ENCODE results near the gene ZNF576.
A peak's percentile ranks its signal among the peaks of the same experiment; 100 is the strongest.
"Not testable (repeated sequence)": the region's sequence is repeated elsewhere in the genome, so short reads cannot be mapped to it uniquely, and the experiment has no call there.

The ZNF576 gene

GRCh38 chr19:43599635-43600295 is 3.4 kb downstream of the ZNF576 start:
- DNase-seq (ENCODE audit: low spot score), result no peak

DNA sequence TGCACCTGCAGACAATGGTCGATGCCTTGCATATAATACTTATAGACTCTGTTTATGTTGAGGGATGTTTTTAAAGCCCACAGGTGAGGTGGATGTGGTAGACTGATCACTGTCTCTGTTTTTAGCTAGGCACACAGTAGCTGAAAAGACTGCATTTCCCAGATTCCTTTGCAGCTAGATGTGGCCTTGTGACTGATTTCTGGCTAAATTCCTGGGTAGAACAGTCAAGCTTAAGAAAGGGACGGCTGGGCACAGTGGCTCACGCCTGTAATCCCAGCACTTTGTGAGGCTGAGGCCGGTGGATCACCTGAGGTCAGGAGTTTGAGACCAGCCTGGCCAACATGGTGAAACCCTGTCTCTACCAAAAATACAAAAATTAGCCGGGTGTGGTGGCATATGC is 3.9 kb downstream of the ZNF576 start:
- not testable (repeated sequence) for DNase-seq (ENCODE audit: low spot score)

GRCh38 chr19:43605875-43606568 is 9.6 kb downstream of the ZNF576 start:
- no peak for DNase-seq (ENCODE audit: low spot score)

DNA sequence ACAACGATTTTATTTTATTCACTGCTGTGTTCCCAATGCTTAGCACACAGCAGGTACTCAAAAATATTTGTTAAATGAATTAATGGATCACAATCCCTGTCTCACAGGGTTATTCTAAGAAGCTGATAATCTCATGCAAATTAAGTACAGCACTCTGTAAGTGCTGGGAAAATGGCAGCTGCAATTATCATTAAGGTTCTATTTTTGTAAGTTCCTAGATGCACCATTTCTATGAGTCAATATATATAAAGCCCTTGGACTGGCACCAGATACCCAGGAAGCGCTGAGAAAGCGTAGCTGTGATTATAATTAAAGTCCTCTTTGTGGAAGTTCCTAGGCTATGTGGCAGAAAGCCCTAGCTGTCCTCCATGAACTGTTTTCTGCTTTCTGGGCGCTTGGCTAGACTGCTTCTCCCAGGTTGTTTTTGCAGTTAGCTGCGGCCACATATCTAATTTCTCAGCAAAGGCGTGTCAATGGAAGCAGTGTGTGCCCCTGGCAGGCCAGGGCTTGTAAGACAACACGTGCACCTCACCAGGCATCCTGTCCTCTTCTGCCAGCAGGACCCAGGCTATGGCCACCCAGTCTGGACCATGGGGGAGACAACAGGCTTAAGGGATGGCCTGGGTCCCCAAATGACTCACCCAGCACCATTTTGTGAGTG is 10.3 kb downstream of the ZNF576 start:
- DNase-seq (ENCODE audit: low spot score), result no peak

GRCh38 chr19:43607238-43608205 is 11.1 kb downstream of the ZNF576 start:
- DNase-seq (ENCODE audit: low spot score), result no peak

DNA sequence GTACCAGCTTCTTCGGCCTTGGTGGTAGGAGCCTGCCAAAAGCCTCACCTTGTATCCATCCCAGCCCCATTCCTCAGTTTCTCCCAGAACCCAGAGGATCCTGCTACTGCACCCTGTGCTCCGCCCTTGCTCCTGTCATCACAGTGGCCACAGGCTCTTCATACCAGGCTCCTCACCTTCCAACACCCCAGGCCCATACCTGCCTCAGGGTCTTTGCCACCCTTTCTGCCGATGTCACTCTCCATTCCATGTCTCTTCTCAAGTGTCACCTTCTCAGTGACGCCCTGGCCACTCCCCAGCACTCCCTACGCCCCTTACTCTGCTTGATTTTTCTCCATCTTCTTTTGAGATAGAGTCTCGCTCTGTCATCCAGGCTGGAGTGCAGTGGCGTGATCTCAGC is 13.5 kb downstream of the ZNF576 start:
- DNase-seq (ENCODE audit: low spot score), result no peak

GRCh38 chr19:43610493-43610892 is 14.1 kb downstream of the ZNF576 start:
- DNase-seq (ENCODE audit: low spot score), result no peak

- DNase-seq (ENCODE audit: low spot score), result no peak
Measured at GRCh38 chr19:43611788-43612187, 15.4 kb downstream of the ZNF576 start, which contains the start of gene SRRM5. Gene SRRM5 (plus strand): TSS chr19:43612088. CDS start chr19:43612122, 34 bp downstream.

DNA sequence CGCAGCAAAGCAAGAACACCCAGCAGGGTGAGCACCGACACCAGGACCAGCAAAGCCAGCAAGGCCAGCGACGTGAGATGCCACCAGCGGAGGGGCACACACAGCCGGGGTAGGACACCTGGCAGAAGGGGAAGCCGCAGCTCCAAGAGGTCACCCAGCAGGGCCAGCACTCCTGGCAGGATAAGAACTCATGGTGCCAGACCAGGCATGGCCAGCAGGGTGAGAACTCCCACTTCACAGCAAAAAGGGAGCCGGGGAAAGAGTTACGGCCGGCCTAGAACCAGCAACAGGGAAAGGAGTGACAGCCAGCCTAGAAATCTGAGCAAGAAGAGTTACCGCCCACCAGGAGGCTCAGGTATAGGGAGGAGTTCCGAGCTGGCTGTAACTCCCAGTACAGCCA is 16.0 kb downstream of the ZNF576 start:
- DNase-seq (ENCODE audit: low spot score), result no peak

DNA sequence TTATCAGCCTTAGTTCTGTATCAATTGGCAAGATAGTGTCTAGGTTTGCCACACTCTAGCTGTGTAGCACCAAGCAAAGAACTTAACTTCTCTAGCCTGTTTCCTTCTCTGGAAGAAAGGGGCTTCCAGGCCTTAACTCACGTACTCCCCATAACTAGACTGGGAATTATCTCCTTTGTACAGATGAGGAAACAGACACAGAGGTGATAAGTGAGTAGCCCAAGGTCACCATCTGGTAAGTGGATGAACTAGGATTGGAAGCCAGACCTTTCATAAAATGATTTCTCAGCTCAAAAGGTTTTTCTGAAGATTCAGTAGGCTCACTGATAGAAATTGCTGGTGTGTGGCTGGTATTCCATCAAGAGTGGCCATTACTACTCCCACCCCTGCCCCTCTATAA is 19.9 kb downstream of the ZNF576 start:
- no peak for DNase-seq (ENCODE audit: low spot score)

GRCh38 chr19:43616954-43617353 is 20.6 kb downstream of the ZNF576 start:
- DNase-seq (ENCODE audit: low spot score), result no peak

GRCh38 chr19:43618921-43619261 is 22.5 kb downstream of the ZNF576 start:
- DNase-seq (ENCODE audit: low spot score), result no peak

DNA sequence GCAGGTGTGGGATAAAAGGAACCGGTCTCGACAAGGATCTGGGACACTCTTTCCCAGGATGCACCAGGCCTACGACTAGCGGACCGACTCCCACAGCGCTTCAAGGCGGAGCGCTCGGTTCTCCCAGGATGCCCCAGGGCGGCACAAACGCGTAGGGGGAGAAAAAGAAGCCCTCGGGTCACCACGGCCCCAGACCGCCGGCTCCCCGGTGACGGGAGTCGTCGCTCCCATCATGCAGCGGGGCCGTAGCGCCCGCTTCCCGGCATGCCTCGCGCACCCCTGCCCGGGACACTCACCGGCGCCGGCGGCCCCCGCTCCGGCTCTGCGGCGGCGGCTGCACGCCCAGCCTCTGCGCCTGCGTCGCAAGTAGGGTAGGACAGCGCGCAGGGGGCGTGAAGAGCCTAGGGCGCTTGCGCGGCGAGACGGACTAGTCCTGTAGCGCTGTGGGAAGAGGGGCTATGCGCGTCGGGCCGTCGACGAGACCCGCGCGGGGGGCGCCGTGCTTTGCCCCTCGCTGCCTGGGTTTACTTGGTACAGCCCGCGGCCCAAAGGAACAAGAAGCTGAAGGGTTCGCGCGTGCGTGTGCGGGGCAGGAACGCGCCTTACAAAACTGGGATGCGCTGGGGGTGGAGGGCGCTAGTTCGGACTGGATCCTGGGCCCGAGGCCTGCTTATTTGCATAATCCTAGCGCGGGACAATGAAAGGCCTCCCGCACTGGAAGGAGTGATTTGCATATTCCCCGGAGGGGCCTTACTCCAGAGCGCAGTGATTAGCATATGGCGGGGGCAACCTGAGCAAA is 23.1 kb downstream of the ZNF576 start, which contains the start of gene ZNF428:
Gene ZNF428, minus strand, starts transcription at position 368 of the 799 bp plus-strand sequence. CDS start 5,325 bp downstream, outside the sequence.
- peak; percentile 97 for DNase-seq (ENCODE audit: low spot score)

DNA sequence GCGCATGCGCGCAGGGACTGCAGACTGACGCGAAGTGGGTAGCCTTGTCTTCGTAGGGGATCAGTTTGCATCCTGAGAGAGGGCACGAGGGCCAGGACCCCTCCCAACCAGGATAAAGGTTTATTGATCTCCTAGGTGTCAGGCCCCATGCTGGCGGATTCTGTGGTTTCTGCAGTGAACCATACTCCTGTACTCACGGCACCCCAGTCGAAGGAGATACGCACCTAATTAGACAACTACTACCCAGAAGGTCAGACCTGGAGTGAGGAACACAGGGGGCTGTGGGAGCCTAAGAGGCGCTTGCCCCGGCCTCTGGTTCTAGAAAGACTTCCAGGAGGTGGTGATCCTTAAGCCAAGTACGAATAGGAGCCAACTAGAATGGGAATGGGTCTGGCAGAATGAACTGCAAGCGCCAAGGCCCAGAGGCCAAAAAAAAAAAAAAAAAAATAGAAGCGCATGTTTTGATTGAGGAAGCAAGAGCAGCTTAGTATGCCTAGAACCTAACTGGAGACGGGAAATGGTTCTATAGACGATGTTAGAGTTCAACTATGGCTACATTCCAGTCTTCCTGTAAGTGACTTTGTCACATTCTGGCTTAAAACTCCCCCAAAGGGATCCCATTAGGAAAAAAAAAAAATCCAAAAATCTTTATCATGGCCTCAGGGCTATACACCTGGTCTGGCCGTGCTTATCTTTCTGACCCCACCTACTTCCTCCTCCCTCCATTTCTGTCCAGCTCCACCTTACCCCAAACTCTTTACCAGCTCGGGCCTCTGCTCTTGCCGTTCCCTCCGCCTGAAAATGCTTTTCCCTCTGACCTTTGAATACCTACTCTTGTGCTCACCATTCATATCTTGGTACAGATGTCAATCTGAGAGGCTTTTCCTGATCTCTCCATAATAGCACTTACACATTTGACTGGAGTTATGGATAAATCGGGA is 23.9 kb downstream of the ZNF576 start:
- DNase-seq (ENCODE audit: low spot score), result no peak

GRCh38 chr19:43622070-43622469 is 25.7 kb downstream of the ZNF576 start:
- no peak for DNase-seq (ENCODE audit: low spot score)

DNA sequence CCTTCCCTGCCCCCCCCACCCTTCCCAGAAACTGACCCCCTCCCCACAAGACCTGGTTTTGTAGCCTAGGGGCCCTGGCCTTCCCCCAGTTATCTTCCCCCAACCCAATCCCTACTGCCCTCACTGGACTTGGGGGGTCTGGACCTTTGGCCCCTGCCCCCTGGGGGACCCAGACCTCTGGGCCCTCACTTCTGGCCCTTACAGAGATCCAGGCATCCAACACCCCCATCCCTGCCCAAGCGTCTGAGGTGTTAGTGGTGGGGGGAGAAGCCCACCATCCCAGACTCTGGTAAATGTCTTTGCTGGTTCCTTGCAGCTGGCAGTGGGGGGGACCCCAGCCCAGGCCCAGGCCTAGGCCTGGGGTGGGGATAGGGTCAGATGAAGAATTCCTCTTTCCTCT is 26.6 kb downstream of the ZNF576 start:
- DNase-seq (ENCODE audit: low spot score), result no peak

DNA sequence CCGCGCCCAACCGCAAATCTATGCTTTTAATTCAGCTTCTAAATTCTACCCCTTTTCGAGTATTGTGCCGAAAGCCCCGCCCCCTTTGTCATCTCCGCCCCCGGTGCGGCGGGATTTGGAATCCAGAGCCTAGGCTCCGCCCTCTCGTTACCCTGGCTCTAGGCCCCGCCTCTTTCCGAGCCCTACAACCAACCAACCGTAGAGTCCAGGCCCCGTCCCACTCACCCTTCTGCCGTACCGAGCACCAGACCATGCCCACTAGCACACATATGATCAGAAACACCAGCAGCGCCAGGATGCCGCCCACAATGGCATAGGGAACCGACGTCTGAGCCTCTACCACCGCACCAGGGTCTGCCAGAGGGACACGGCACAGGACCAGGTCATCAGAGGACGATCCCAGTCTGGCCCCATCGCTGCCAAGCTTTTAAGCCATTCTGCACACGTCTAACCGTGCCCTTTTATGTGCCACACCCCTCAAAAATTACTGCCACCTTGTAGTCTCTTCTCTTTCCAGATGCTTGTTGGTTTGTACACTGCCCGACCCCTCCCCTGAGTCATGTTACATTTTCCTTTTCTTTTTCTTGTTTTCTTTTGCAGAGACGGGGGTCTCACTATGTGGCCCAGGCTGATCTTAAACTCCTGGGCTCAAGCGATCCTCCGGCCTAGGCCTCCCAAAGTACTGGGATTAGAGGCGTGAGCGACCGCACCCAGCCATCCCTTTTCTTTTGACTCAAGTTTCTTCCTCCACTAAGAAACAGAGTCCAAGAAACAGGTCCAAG is 27.7 kb downstream of the ZNF576 start:
- DNase-seq (ENCODE audit: low spot score), result no peak

DNA sequence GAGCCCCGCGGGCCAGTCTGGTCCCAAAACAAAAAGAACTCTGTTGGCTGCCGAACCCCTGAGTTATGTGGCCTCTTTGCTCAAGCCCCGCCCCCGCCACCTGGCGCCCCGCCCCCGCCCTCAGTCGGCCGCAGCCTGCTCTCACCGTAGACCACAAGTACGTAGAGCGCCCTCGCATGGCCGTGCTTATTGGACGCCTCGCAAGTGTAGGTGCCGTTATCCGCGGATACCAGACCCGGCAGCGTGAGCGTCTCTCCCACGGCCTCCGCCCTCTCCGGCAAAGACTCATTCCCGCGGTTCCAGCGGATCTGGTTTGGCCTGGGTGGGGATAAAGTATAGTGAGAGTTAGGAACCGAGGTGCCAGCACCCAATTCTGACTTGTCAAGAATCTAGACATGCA is 28.5 kb downstream of the ZNF576 start:
- DNase-seq (ENCODE audit: low spot score), result no peak

DNA sequence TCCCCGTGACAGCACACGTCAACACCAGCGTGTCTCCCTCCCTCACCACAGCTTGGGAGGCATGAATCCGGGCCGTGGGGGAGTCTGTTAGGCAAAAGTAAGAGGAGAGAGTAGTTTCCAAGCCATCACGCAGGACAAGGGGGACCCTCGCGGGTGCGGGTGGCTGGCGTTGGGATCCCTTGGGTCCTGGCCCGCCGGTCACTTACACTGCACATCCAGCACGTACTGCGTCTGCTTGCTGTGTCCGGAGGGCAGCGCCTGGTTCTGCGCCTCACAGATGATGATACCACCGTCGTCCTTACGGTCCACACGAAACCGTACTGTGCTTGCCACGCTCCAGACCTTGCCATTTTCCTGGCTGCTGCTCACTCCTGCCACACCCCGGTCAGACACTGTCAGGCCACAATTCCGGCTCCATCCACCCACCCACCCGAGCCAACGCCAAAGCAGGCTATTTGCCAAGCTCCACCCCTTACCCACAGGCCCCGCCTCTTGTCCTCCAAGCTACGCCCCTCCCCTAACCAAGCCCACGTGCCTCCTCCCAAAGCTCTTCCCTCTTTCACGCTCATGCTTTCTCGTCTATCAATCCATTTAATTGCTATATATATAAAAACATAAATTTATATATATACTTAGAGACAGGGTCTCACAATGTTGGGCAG is 29.7 kb downstream of the ZNF576 start:
- peak; percentile 59 for DNase-seq (ENCODE audit: low spot score)
